Skin epidermis (tissue), 12 donors: ENCODE results near the gene EMC10.
"Not testable (repeated sequence)": the region's sequence is repeated elsewhere in the genome, so short reads cannot be mapped to it uniquely, and the experiment has no call there.

ENCODE experiments used
- H3K27ac ChIP-seq, 21 experiments: fragments of 200-600 bp; sonication (generic) in 11 of 21; one replicate each; pipeline ENCODE4 v1.5.0; 2020; ENCODE audit warnings: mild to moderate bottlenecking in 3 of 21, inconsistent platforms in 2 of 21, moderate library complexity in 2 of 21
- H3K4me3 ChIP-seq, 7 experiments: fragments of 200-600 bp; sonication (generic) in 2 of 7; one replicate each; pipeline ENCODE4 v1.5.0; 2020; ENCODE audit warnings: inconsistent platforms in 2 of 7, mild to moderate bottlenecking in 2 of 7, moderate library complexity in 1 of 7

EMC10 gene

DNA sequence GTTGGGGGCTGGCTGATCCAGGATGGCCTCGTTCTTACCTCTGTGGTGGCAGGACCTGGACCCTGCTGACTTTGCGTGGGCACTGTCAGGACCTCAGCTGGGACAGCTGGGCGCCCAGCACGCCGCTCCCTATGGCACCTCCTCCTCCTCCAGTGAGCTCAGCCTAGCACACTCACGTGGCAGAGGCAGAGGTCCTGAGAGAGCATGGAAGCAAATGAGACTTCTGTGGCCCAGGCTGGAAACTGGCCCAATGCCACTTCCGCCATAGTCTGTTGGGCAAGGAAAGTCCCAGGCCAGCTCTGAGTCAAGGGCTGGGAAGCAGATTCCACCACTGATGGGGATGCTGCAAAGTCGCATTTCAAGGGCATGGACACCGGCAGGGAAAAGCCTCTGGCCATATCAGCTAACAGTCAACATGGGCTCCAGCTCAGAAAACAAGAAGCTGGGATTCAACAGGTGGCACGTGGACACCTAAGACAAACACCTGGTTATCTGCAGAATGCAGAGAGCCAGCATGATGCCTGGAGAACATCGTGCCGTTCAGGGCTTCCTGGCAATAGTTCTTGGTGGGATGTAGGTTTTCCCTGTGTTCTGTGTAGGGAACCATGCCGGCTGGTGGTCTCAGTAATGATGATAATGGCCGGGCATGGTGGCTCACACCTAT is 26.9 kb upstream of the EMC10 start:
- Histone ChIP-seq H3K27ac (no peak overlapping the region), H3K4me3 (no peak overlapping the region)

DNA sequence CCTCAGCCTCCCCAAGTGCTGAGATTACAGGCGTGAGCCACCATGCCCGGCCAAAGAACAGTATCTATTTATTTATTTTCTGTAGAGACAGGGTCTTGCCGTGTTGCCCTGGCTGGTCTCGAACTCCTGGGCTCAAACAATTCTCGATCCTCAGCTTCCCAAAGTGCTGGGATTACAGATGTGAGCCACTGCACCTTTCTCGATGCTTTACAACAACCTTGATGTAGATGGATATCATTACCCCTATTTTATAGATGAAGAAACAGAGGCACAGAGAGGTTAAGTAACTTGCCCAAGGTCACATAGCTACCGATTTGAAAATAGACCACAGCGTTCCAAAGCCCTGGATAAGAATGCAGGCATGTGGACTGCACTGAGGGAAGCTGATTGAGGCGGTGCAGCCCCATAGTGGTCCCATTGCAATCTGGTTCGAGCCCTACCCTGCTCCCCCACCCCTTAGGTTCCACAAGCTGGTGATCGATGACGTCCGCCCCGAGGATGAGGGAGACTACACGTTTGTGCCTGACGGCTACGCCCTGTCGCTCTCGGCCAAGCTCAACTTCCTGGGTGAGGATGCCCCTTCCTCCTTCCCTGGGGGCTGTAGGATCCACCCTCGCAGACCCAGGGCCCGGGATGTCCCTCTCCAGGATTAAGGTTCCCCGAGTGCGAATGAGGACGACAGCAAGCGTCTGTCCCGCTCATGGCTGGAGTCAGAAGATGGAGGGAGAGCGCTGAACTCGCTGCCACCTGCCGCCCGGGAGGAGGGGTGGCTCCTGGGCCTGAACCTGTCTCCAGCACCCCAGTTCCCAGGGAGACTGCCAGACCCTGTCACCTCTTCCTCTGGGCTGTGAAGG is 25.7 kb upstream of the EMC10 start:
- Histone ChIP-seq H3K27ac (no peak overlapping the region), H3K4me3 (no peak overlapping the region)

DNA sequence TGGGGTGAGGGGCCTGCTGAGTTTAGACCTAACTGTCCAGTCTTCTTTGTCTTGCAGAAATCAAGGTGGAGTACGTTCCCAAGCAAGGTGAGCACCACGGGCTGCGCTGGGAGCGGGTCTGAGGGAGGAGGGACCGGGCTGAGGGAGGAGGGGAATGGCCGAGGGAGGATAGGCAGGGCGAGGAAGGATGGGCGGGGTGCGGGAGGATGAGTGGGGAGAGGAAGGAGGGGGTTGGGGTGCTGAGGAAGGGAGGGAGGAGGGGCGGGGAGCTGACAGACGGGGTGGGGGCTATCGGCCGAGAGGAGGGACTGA is 25.1 kb upstream of the EMC10 start:
- H3K27ac ChIP-seq: no peak overlapping the region
- no peak overlapping the region for H3K4me3 ChIP-seq

DNA sequence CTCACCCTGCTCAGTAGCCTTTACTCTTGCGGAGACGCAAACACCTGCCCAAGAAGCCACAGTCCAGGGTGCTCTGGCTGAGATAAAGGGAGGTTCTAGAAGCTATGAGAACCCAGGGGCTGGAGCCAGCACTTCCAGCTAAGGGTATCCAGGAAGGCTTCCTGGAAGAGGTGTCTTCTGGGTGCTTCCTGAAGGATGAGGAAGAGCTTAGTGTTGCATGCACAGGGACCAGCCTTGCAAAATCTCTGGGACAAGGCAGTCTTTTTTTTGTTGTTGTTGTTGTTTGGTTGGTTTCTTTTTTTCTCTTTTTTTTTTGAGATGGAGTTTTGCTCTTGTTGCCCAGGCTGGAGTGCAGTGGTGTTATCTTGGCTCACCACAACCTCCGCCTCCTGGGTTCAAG is 23.1 kb upstream of the EMC10 start:
- Histone ChIP-seq H3K27ac (no peak overlapping the region), H3K4me3 (no peak overlapping the region)

DNA sequence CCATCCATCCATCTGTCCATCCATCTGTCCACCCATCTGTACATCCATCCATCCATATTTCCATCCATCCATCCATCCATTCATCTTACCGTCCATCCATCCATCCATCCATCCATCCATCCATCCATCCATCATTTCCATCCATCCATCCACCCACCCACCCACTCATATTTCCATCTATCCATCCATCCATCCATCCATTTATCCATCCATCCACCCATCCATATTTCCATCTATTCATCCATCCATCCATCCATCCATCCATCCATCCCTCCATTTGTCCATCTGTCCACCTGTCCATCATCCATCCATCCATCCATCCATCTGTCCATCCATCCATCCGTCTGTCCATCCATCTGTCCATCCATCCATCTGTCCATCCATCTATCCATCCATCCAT is 20.3 kb upstream of the EMC10 start:
- H3K27ac ChIP-seq: no peak overlapping the region
- H3K4me3 ChIP-seq: no peak overlapping the region

DNA sequence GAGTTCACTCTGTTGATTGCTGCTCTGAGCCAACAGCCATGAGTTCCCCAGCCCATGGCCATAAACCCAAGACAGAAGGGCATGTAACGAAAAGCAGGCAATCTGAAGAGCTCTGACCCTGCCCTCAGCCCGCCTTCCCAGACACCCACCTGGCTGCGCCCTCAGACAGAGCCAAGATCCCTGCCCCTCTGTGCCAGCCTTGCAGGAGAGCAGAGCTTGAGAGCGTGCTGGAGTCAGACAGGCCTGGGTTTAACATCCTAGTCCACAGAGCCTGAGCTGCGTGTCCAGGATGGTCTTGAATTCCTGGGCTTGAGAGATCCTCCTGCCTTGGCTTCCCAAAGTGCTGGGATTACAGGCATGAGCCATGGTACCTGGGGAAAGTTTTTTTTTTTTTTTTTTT is 19.0 kb upstream of the EMC10 start:
- Histone ChIP-seq H3K27ac (no peak overlapping the region), H3K4me3 (no peak overlapping the region)

DNA sequence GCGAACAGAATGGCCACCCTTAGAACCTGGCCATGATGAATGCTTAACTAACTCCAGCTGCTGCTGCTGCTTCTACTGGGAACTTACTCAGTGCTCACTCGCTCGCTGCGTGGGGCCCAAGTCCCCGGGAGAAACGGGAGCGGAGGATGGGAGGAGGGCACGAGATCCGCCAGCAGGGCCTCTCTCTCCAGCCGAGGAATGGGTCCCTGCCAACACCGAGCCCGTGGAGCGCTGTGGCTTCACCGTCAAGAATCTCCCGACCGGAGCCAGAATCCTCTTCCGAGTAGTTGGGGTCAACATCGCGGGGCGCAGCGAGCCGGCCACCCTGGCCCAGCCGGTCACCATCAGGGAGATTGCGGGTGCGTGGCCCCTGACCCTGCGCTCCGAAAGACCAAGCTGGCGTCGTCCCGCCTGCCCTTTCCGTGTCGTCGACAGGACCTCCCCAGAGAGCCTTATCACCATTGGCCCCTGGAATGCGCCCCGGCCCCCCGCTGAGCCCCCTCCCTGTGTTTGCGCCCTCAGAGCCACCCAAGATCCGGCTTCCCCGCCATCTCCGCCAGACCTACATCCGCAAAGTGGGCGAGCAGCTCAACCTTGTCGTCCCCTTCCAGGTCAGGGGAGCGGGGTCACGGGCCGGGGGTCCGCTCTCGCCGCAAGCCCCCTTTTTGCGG is 17.8 kb upstream of the EMC10 start:
- Histone ChIP-seq H3K4me3 (no peak overlapping the region), H3K27ac (no peak overlapping the region)

DNA sequence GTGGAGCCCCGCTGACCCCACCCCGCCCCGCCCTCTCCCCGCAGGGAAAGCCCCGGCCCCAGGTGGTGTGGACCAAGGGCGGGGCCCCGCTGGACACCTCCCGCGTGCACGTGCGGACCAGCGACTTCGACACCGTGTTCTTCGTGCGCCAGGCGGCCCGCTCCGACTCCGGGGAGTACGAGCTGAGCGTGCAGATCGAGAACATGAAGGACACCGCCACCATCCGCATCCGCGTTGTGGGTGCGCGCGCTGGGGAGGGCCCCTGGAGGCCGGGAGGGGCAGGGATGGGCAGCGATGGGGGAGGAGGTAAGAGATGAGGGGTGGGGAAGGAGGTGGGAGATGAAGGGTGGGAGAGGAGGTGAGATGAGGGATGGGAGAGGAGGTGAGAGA is 17.2 kb upstream of the EMC10 start:
- no peak overlapping the region for H3K27ac ChIP-seq
- no peak overlapping the region for H3K4me3 ChIP-seq

DNA sequence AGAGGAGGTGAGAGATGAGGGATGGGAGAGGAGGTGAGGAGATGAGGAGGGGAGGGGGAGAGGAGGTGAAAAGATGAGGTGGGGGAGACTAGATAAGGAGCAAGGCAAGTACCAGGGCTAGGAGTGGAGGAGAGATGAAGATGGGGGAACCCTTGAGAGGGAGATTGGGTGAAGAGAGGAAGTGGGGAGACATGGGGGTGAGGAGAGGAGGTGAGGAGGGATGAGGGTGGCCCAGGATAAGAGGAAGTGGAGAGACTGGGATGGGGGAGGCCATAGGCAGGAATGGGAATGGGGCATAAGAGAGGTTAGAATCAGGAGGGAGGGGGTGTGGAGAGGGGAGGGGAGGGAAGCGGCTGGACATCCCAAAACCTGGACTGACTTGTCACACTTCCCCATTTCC is 16.7 kb upstream of the EMC10 start:
- Histone ChIP-seq H3K4me3 (no peak overlapping the region), H3K27ac (no peak overlapping the region)

DNA sequence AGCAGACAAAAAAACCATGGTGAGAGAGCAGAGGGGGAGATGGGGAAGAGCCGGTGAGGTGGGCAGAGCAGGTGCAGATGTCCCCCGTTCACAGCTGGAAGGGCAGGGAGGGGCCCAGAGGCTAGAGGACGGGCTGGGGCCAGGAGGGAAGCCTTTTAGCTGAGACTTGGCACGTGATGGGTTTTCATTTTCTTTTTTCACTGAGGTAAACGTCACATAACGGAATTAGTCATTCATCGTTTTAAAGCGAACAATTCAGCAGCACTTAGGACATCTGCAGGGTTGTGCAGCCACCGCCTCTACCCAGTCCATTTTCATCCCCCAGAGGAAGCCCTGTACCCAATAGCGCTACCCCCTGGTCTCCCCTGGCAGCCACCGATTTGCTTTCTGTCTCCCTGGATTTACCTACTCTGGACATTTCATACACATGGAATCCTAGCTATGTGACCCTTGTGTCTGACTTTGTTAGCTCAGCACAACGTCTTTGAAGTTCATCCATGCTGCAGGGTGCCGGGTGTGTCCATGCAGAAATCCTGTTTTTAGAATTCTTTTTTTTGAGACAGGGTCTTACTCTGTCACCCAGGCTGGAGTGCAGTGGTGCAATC is 16.0 kb upstream of the EMC10 start:
- H3K4me3 ChIP-seq: no peak overlapping the region
- H3K27ac ChIP-seq: no peak overlapping the region

DNA sequence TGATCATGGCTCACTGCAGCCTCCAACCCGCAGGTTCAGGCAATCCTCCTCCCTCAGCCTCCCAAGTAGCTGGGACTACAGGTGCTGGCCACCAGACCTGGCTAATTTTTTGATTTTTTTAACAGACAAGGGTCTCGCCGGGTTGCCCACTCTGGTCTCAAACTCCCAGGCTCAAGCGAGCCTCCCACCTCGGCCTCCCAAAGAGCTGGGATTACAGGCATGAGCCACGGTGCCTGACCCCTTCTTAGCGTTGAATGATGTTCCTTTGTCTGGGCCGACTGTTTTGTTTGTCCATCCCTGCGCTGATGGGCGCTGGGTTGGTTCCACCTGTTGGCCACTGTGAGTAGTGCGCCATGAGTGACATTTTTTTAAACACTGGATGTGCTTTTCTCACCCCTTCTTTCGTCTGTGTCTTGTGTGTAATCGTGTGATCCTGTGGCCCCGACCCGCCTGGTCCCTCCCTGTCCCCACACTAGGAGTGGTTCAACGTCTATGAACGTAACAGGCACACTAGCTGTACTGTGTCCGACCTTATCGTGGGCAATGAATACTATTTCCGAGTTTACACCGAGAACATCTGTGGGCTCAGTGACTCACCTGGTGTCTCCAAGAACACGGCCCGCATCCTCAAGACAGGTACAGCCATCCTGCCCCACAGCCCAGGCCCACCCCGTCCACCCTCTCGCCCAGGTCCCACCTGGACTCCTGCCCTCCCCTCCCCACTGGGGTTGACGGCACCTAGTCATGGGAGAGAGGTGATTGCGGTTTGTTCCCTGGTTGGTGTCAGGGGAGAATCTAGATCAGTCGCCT is 15.0 kb upstream of the EMC10 start:
- Histone ChIP-seq H3K4me3 (no peak overlapping the region), H3K27ac (no peak overlapping the region)

DNA sequence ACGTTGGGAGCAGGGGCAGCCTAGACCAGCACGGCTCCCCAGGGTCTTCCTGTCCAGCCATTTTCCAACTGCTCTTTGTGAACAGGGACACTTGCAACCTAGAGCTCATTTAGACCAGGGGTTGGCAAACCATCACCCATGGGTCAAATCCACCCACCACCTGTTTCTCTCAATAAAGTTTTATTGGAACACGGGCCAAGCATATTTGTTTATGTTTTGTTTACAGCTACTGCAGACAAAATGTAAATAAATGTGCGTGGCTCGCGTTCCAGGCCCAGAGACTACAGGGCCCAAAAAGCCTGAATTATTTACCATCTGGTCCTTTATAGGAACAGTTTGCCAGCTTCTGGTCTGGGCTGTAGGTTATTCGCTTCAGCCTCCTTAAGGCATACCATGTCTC is 13.3 kb upstream of the EMC10 start:
- no peak overlapping the region for H3K4me3 ChIP-seq
- no peak overlapping the region for H3K27ac ChIP-seq

DNA sequence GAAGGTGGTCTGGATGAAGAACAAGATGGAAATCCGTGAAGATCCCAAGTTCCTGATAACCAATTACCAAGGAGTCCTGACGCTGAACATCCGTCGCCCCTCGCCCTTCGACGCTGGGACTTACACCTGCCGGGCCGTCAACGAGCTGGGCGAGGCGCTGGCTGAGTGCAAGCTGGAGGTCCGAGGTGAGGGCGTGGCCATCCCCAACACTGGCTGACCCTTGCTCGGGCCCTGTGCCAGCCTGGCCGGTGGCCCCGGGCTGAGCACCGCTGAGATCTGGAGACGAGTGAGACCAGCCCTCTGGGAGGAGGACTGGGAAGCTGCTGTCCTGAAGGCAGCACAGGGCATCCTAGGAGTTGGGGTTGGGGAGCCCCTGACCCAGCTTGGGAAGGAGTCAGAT is 12.0 kb upstream of the EMC10 start:
- H3K27ac ChIP-seq: no peak overlapping the region
- no peak overlapping the region for H3K4me3 ChIP-seq

DNA sequence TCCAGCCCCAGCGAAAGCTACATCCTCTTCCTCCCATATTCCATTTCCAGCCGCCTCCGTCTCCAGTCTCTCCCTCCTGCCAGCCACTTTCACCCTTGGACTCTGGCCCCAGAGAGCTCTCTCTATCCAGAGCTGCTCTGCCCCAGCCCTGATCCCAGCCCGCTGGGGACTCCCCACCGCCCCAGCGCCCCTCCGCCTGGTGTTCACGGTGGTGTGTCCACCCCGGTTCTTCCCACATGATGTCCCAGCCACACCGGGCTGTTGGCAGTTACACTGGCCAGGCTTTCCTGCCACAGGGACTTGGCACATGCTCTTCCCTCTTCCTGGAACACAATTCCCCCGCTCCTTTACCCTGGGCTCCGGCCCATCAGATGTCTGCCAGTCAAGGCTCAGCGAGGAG is 11.3 kb upstream of the EMC10 start:
- no peak overlapping the region for H3K4me3 ChIP-seq
- no peak overlapping the region for H3K27ac ChIP-seq

DNA sequence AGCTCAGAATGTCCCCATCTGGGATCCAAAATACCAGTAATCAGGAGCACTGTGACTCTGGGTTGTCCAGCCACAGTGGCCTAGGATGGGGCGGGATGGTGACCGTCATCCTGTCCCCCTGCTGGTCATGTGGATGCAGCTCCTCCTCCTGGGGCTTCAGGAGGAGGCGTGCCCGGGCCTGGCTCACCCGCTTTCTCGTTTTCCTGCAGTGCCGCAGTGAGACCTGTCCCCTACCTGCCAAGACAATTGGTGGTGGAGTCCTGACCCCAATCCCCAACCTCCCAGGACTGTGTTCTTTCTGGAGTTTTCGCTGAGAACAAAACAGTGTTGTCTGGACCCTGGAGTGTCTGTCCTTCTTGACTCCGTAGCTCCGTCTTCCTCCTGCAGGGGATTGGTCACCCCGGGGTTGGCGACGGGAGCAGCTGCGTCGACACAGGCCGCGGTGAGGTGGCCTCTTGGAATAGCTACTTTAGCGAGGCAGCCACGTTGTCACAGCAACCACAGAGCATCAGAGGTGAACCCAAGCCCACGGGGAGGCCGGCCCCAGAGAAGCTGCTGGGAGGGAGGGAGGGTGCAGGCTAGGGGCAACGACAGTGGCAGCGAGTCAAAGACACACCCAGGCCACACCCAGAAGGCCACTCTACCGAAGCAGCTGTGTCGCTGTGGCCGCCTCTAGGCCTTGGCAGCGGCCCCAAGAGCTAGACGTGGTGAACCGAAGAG is 10.2 kb upstream of the EMC10 start:
- no peak overlapping the region for H3K27ac ChIP-seq
- no peak overlapping the region for H3K4me3 ChIP-seq

DNA sequence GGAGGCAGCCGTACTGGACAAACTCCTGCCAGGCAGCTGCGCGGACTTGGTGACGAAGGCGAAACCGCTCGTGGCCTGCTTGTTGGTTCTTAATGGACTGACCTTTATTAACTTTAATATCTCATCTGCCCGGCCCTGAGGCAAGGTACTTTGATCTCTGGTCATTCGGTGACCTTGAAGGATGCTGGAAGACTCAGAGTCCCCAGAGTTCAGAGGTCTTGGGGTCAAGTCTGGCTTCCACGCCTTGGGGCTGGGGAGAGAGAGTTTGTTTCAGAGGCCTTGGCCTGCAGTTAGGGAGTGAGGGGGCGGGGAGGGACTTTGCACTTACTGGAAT is 9.6 kb upstream of the EMC10 start:
- Histone ChIP-seq H3K4me3 (no peak overlapping the region), H3K27ac (no peak overlapping the region)

DNA sequence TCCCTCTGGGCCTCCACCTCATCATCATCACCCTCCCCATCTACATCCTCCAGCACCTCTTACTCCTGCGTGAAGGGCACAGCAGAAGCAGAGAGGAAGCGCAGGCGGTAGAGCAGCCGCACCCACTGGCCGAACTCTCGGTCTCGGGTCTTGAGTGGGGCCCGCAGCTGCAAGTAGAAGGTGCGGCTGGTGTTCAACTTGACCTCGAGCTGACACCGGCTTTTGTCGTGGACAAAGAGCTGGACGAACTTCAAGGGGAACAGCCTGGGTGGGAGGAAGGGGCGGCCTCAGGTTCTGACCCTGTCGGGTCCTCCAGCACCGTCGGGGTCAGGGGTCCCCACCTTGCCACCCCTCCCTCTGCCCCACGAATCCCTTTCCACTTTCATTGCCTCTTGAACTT is 8.7 kb upstream of the EMC10 start:
- no peak overlapping the region for H3K4me3 ChIP-seq

DNA sequence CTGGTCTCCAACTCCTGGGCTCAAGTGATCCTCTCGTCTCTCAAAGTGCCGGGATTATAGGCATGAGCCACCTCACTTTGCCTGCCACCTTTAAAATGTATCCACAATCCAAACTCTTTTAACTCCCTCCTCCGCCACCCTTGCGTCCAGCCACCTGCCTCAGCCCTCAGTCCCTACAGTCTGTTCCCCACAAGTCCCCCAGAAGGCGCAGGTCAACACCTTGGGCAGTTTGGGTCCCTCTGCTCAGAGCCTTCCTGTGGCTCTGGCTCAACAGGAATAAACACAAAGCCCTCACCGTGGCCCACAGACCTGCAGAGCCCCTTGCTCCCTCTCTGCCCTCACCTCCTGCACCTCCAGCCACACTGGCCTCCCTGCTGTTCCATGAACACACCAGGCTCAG is 7.5 kb upstream of the EMC10 start:
- H3K27ac ChIP-seq: no peak overlapping the region
- H3K4me3 ChIP-seq: no peak overlapping the region

More for the DNA sequence above, 8.7 kb upstream of the EMC10 start:
- no peak overlapping the region for H3K27ac ChIP-seq

DNA sequence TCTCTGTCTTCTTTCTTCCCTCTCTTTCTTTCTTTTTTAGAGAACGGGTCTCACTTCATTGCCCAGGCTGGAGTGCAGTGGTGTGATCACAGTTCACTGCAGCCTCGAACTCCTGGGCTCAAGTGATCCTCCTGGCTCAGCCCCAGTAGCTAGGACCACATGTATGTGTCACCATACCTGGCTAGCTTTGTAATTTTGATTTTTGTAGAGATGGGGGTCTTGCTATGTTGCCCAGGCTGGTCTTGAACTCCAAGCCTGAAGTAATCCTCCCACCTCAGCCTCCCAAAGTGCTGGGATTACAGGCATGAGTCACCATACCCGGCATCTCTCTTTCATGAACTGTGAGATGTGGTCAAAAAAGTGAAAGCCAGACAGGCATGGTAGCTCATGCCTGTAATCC is 3.0 kb upstream of the EMC10 start:
- not testable (repeated sequence) for H3K27ac ChIP-seq, H3K4me3 ChIP-seq
